ENCODE measurements around the gene WDR77.

The WDR77 gene

GRCh38 chr1:111439461-111440351, 9.3 kb downstream of the WDR77 start:
- no peak for DNase-seq (ENCODE audit: low read depth in 2 of 2)

GRCh38 chr1:111436726-111437125, 12.3 kb downstream of the WDR77 start:
- no peak for DNase-seq (ENCODE audit: low read depth in 2 of 2)

- DNase-seq (ENCODE audit: low read depth in 2 of 2): no peak
These were observed 24.8 kb downstream of the WDR77 start for GRCh38 chr1:111424281-111424680.

- no peak for DNase-seq (ENCODE audit: low read depth in 2 of 2)
These were observed 26.3 kb downstream of the WDR77 start for GRCh38 chr1:111422546-111423391.

GRCh38 chr1:111420377-111420776, 28.7 kb downstream of the WDR77 start:
- no peak for DNase-seq (ENCODE audit: low read depth in 2 of 2)

GRCh38 chr1:111419037-111419436, 30.0 kb downstream of the WDR77 start:
- no peak for DNase-seq (ENCODE audit: low read depth in 2 of 2)

GRCh38 chr1:111417755-111418154, 31.3 kb downstream of the WDR77 start:
- no peak for DNase-seq (ENCODE audit: low read depth in 2 of 2)

- DNase-seq (ENCODE audit: low read depth in 2 of 2): no peak
These were observed 33.6 kb downstream of the WDR77 start for GRCh38 chr1:111415461-111415860.

GRCh38 chr1:111414756-111415155, 34.3 kb downstream of the WDR77 start:
- DNase-seq (ENCODE audit: low read depth in 2 of 2): no peak

- no peak for DNase-seq (ENCODE audit: low read depth in 2 of 2)
These were observed 36.2 kb downstream of the WDR77 start for GRCh38 chr1:111412839-111413238.

- DNase-seq (ENCODE audit: low read depth in 2 of 2): no peak
These were observed 41.8 kb downstream of the WDR77 start for GRCh38 chr1:111407301-111407700.

- no peak for DNase-seq (ENCODE audit: low read depth in 2 of 2)
These were observed 42.7 kb downstream of the WDR77 start for GRCh38 chr1:111406321-111406768.

- DNase-seq (ENCODE audit: low read depth in 2 of 2): no peak
These were observed 44.5 kb downstream of the WDR77 start for GRCh38 chr1:111404588-111404987.

GRCh38 chr1:111402083-111402482, 47.0 kb downstream of the WDR77 start:
- DNase-seq (ENCODE audit: low read depth in 2 of 2): no peak

GRCh38 chr1:111399792-111400610, 49.1 kb downstream of the WDR77 start:
- DNase-seq (ENCODE audit: low read depth in 2 of 2): peak in 1 of 2 donors; percentile 7

- DNase-seq (ENCODE audit: low read depth in 2 of 2): no peak
These were observed 56.6 kb downstream of the WDR77 start for GRCh38 chr1:111392460-111392945.

- no peak for DNase-seq (ENCODE audit: low read depth in 2 of 2)
These were observed 57.0 kb downstream of the WDR77 start for GRCh38 chr1:111392042-111392441.

Data from stimulated activated CD8-positive, alpha-beta memory T cell treated with anti-CD3 and anti-CD28 coated beads, Interleukin-7, amount 100 ng/mL, for 1 hour (primary cell).